ENCODE results near the gene OBSCN. TPM values are rescaled to one million over a fixed set of nuclear protein-coding genes. Genes with fewer than 3 reads are reported as not detected.

The OBSCN gene
- total and polyA plus RNA-seq, 2 donors (not counting 3 experiments of a cell fraction or from before 2014, with no cell fraction given) = 1.5 to 2.9 TPM

DNA sequence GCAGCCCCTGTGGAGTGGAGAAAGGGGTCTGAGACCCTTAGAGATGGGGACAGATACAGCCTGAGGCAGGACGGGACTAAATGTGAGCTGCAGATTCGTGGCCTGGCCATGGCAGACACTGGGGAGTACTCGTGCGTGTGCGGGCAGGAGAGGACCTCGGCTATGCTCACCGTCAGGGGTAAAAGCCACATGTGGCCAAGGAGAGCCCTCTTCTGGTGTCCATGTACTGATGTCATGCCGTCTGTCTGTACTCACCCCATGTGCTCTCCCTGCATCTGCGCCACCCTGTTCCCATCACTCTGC, 84.7 kb downstream of the OBSCN start:
- Histone ChIP-seq H3K27ac (ENCODE audit: insufficient read depth, low read depth, low read length) (no peak overlapping the region), H3K4me2 (ENCODE audit: insufficient read depth, low read length) (no peak overlapping the region), H3K4me3 (replicated peaks in 1 of 3; ENCODE audit: insufficient read depth in 1 of 3, low read depth in 1 of 3, low read length in 3 of 3) (no peak overlapping the region), H3K9ac (replicated peaks; ENCODE audit: extremely low read depth, insufficient read depth, low read length) (no peak overlapping the region), H3K27me3 (ENCODE audit: control insufficient read depth in 2 of 2, insufficient read depth in 2 of 2, low read length in 2 of 2) (no peaks in the 10 kb centered on the region), H3K4me1 (ENCODE audit: control insufficient read depth, extremely low read depth, insufficient read depth, low read length) (no peaks in the 10 kb centered on the region), H3K36me3 (ENCODE audit: control insufficient read depth in 2 of 2, extremely low read depth in 1 of 2, insufficient read depth in 2 of 2, low read length in 2 of 2) (no peaks in the 10 kb centered on the region), H3K9me1 (replicated peaks; ENCODE audit: control insufficient read depth, extremely low read depth, insufficient read depth, low read length) (no peaks in the 10 kb centered on the region), H4K20me1 (replicated peaks; ENCODE audit: control insufficient read depth, extremely low read depth, insufficient read depth, low read length) (no peaks in the 10 kb centered on the region), H2AFZ (ENCODE audit: low read depth, low read length) (no peak overlapping the region), H3K9me3 (replicated peaks; ENCODE audit: control insufficient read depth, insufficient read depth, low read length) (no peaks in the 10 kb centered on the region), H3K79me2 (ENCODE audit: control insufficient read depth, insufficient read depth, low read length) (no peaks in the 10 kb centered on the region)
- BruUV-seq (replicated peaks) = no TSS peak
- FAIRE-seq = no peak
- intact Hi-C loops (cut with micrococcal nuclease) (no loop called here), dilution Hi-C loops (cut with MboI; ENCODE audit: extremely low pct_ligation_motif_present, low sequenced_read_pairs) (no loop called here)
- ChIA-PET POLR2A (no interaction called here), CTCF (interaction anchor here (0.5 kb wide), 1 partner anchor 56 kb away, joined by 4 read pairs; no protein-coding TSS in a partner anchor)
- DNase-seq (ENCODE audit: low read depth, low spot score) = no peak
- TF ChIP-seq POLR2AphosphoS5 (IDR thresholded peaks at IDR 0.05; ENCODE audit: insufficient read depth, low read depth, low read length) (no peak), MYC (IDR thresholded peaks at IDR 0.05; ENCODE audit: low read depth, low read length) (no peak), GATA2 (IDR thresholded peaks at IDR 0.05; ENCODE audit: insufficient read depth, insufficient read length, low read depth, low read length) (no peak), JUN (IDR thresholded peaks at IDR 0.05; ENCODE audit: borderline replicate concordance, insufficient read depth, insufficient read length, low read depth) (no peak), POLR2A (IDR thresholded peaks at IDR 0.05; ENCODE audit: low read depth, low read length) (no peak)
- TF ChIP-seq, protein P1, sequence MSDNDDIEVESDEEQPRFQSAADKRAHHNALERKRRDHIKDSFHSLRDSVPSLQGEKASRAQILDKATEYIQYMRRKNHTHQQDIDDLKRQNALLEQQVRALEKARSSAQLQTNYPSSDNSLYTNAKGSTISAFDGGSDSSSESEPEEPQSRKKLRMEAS (IDR thresholded peaks at IDR 0.05; ENCODE audit: insufficient read depth, insufficient read length) = no peak
- TF ChIP-seq, protein P2, sequence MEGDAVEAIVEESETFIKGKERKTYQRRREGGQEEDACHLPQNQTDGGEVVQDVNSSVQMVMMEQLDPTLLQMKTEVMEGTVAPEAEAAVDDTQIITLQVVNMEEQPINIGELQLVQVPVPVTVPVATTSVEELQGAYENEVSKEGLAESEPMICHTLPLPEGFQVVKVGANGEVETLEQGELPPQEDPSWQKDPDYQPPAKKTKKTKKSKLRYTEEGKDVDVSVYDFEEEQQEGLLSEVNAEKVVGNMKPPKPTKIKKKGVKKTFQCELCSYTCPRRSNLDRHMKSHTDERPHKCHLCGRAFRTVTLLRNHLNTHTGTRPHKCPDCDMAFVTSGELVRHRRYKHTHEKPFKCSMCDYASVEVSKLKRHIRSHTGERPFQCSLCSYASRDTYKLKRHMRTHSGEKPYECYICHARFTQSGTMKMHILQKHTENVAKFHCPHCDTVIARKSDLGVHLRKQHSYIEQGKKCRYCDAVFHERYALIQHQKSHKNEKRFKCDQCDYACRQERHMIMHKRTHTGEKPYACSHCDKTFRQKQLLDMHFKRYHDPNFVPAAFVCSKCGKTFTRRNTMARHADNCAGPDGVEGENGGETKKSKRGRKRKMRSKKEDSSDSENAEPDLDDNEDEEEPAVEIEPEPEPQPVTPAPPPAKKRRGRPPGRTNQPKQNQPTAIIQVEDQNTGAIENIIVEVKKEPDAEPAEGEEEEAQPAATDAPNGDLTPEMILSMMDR (IDR thresholded peaks at IDR 0.05; ENCODE audit: extremely low read depth in 1 of 2, insufficient read depth in 1 of 2, low read depth in 1 of 2, low read length in 2 of 2) = no peak

DNA sequence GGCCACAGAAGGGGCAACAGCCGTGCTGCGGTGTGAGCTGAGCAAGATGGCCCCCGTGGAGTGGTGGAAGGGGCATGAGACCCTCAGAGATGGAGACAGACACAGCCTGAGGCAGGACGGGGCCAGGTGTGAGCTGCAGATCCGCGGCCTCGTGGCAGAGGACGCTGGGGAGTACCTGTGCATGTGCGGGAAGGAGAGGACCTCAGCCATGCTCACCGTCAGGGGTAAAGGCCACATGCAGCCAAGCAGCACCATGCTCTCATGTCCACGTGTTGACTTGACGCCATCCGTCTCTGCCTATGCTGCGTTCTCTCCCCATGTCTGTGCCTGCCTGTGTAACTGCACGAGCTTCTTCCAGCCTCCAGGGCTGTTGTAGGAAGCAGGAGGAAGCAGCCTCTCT, 85.5 kb downstream of the OBSCN start:
- CTCF ChIA-PET = no interaction called here
- no peak for FAIRE-seq
- POLR2A ChIA-PET = no interaction called here

More for the DNA sequence above, 85.5 kb downstream of the OBSCN start:
- H3K79me2 ChIP-seq (ENCODE audit: control insufficient read depth, insufficient read depth, low read length) = no peaks in the 10 kb centered on the region
- H3K27ac ChIP-seq (ENCODE audit: insufficient read depth, low read depth, low read length) = no peak overlapping the region
- no peaks in the 10 kb centered on the region for H3K9me3 ChIP-seq (replicated peaks; ENCODE audit: control insufficient read depth, insufficient read depth, low read length)
- intact Hi-C loops (cut with micrococcal nuclease) = no loop called here
- TF ChIP-seq MYC (IDR thresholded peaks at IDR 0.05; ENCODE audit: low read depth, low read length) (no peak), POLR2AphosphoS5 (IDR thresholded peaks at IDR 0.05; ENCODE audit: insufficient read depth, low read depth, low read length) (no peak), POLR2A (IDR thresholded peaks at IDR 0.05; ENCODE audit: low read depth, low read length) (no peak), EZH2 (IDR thresholded peaks at IDR 0.05; ENCODE audit: borderline replicate concordance, low read depth, low read length, severe bottlenecking) (no peak), JUN (IDR thresholded peaks at IDR 0.05; ENCODE audit: borderline replicate concordance, insufficient read depth, insufficient read length, low read depth) (no peak), GATA2 (IDR thresholded peaks at IDR 0.05; ENCODE audit: insufficient read depth, insufficient read length, low read depth, low read length) (no peak), FOS (IDR thresholded peaks at IDR 0.05; ENCODE audit: borderline replicate concordance, insufficient read depth, low read length) (no peak)
- TF ChIP-seq, protein P2 (IDR thresholded peaks at IDR 0.05; ENCODE audit: extremely low read depth in 1 of 2, insufficient read depth in 1 of 2, low read depth in 1 of 2, low read length in 2 of 2) = no peak
- TF ChIP-seq, protein P1 (IDR thresholded peaks at IDR 0.05; ENCODE audit: insufficient read depth, insufficient read length) = no peak
- no peaks in the 10 kb centered on the region for H3K36me3 ChIP-seq (ENCODE audit: control insufficient read depth in 2 of 2, extremely low read depth in 1 of 2, insufficient read depth in 2 of 2, low read length in 2 of 2)
- dilution Hi-C loops (cut with MboI; ENCODE audit: extremely low pct_ligation_motif_present, low sequenced_read_pairs) = no loop called here
- no peak overlapping the region for H2AFZ ChIP-seq (ENCODE audit: low read depth, low read length)
- H3K4me1 ChIP-seq (ENCODE audit: control insufficient read depth, extremely low read depth, insufficient read depth, low read length) = no peaks in the 10 kb centered on the region
- H3K27me3 ChIP-seq (ENCODE audit: control insufficient read depth in 2 of 2, insufficient read depth in 2 of 2, low read length in 2 of 2) = no peaks in the 10 kb centered on the region
- H3K4me3 ChIP-seq (replicated peaks in 1 of 3; ENCODE audit: insufficient read depth in 1 of 3, low read depth in 1 of 3, low read length in 3 of 3) = no peak overlapping the region
- no TSS peak for BruUV-seq (replicated peaks)
- H3K9ac ChIP-seq (replicated peaks; ENCODE audit: extremely low read depth, insufficient read depth, low read length) = no peak overlapping the region
- no peak for DNase-seq (ENCODE audit: low read depth, low spot score)
- H4K20me1 ChIP-seq (replicated peaks; ENCODE audit: control insufficient read depth, extremely low read depth, insufficient read depth, low read length) = no peaks in the 10 kb centered on the region
- no peaks in the 10 kb centered on the region for H3K9me1 ChIP-seq (replicated peaks; ENCODE audit: control insufficient read depth, extremely low read depth, insufficient read depth, low read length)
- no peak overlapping the region for H3K4me2 ChIP-seq (ENCODE audit: insufficient read depth, low read length)
